DMS79 treated with DMSO at 0.1 percent for 48 hours (cell line): ENCODE results near the gene SMLR1.
"Not testable (repeated sequence)": the region's sequence is repeated elsewhere in the genome, so short reads cannot be mapped to it uniquely, and the experiment has no call there.

Source experiments
- DNase-seq: peaks from one replicate; lab custom pipeline; 2025; lab: John Stamatoyannopoulos, UW

SMLR1 gene

GRCh38 chr6:130827247-130828149, at the start of gene SMLR1:
SMLR1 (plus strand) TSS chr6:130827406; CDS start chr6:130827414, 8 bp downstream.
- DNase-seq: no peak

- DNase-seq: no peak
These were observed 48.1 kb upstream of the SMLR1 start for GRCh38 chr6:130778946-130779657.

- no peak for DNase-seq
These were observed 47.6 kb upstream of the SMLR1 start for GRCh38 chr6:130779658-130780033.

- no peak for DNase-seq
These were observed 47.1 kb upstream of the SMLR1 start for GRCh38 chr6:130780122-130780521.

- DNase-seq: no peak
These were observed 45.6 kb upstream of the SMLR1 start for GRCh38 chr6:130781557-130781956.

- DNase-seq: no peak
These were observed 43.6 kb upstream of the SMLR1 start for GRCh38 chr6:130783416-130784107.

- DNase-seq: no peak
These were observed 39.3 kb upstream of the SMLR1 start for GRCh38 chr6:130787726-130788500.

- DNase-seq: no peak
These were observed 38.3 kb upstream of the SMLR1 start for GRCh38 chr6:130788954-130789353.

- DNase-seq: no peak
These were observed 33.1 kb upstream of the SMLR1 start for GRCh38 chr6:130794010-130794697.

GRCh38 chr6:130794738-130795137, 32.5 kb upstream of the SMLR1 start:
- DNase-seq: no peak

GRCh38 chr6:130796313-130796905, 30.8 kb upstream of the SMLR1 start:
- no peak for DNase-seq

GRCh38 chr6:130797061-130797460, 30.1 kb upstream of the SMLR1 start:
- no peak for DNase-seq

GRCh38 chr6:130801368-130801767, 25.8 kb upstream of the SMLR1 start:
- not testable (repeated sequence) for DNase-seq

- DNase-seq: no peak
These were observed 16.7 kb upstream of the SMLR1 start for GRCh38 chr6:130810307-130811030.

- DNase-seq: no peak
These were observed 15.3 kb upstream of the SMLR1 start for GRCh38 chr6:130811932-130812331.

GRCh38 chr6:130814506-130814905, 12.7 kb upstream of the SMLR1 start:
- no peak for DNase-seq

GRCh38 chr6:130815200-130816071, 11.8 kb upstream of the SMLR1 start:
- DNase-seq: no peak

- DNase-seq: no peak
These were observed 4.5 kb upstream of the SMLR1 start for GRCh38 chr6:130822736-130823135.
